Osteoblast (primary cell): ENCODE data around the gene MIGA2. TPM values are rescaled to one million over a fixed set of nuclear protein-coding genes. Genes with fewer than 3 reads are reported as not detected.
A peak's percentile ranks its signal among the peaks of the same experiment; 100 is the strongest.

Experiments
- DNase-seq: peaks from one replicate; pipeline ENCODE4 v3.0.0; 2011; ENCODE audit warnings: low spot score, mixed read lengths; ENCODE audit not compliant: insufficient read length; ENCODE audit errors: missing footprints
- H2AFZ ChIP-seq: 2 replicates; pipeline ENCODE4 v1.6.0; 2011; ENCODE audit warnings: mild to moderate bottlenecking, low read length
- H3K27ac ChIP-seq: 2 replicates; pipeline ENCODE4 v1.5.1; 2011; ENCODE audit warnings: mild to moderate bottlenecking, low read depth, low read length, moderate library complexity
- H3K27me3 ChIP-seq: 2 replicates; pipeline ENCODE4 v1.6.0; 2012; ENCODE audit warnings: mild to moderate bottlenecking, control low read depth, inconsistent platforms, low read length, moderate library complexity; ENCODE audit not compliant: insufficient read depth
- H3K36me3 ChIP-seq: 2 replicates; pipeline ENCODE4 v1.5.1; 2011; ENCODE audit warnings: mild to moderate bottlenecking, low read length, control low read depth, moderate library complexity; ENCODE audit not compliant: insufficient read depth
- H3K4me1 ChIP-seq: 2 replicates; pipeline ENCODE4 v1.5.1; 2011; ENCODE audit warnings: mild to moderate bottlenecking, low read length, control low read depth, moderate library complexity; ENCODE audit not compliant: insufficient read depth
- H3K4me2 ChIP-seq: 2 replicates; pipeline ENCODE4 v1.6.0; 2011; ENCODE audit warnings: mild to moderate bottlenecking, low read length; ENCODE audit not compliant: insufficient read depth
- H3K4me3 ChIP-seq: fragments of 200-600 bp; sonication (generic); 3 replicates; pipeline ENCODE4 v1.5.1; 2012; ENCODE audit warnings: mild to moderate bottlenecking, low read length, inconsistent platforms; ENCODE audit not compliant: insufficient read depth
- H3K79me2 ChIP-seq: 2 replicates; pipeline ENCODE4 v1.6.0; 2012; ENCODE audit warnings: mild to moderate bottlenecking, low read length, control low read depth, inconsistent platforms; ENCODE audit not compliant: insufficient read depth
- H3K9me3 ChIP-seq: 2 replicates; pipeline ENCODE4 v1.5.1; 2011; ENCODE audit warnings: low read depth, low read length, control low read depth
- H4K20me1 ChIP-seq: 2 replicates; pipeline ENCODE4 v1.6.0; 2012; ENCODE audit warnings: mild to moderate bottlenecking, low read length, control low read depth; ENCODE audit not compliant: insufficient read depth
- total RNA-seq: library from RNA; depleted of rRNA; stranded (reverse); fragments of >200 nt; gene quantifications from 2 replicates; pipeline ENCODE4 v1.2.3, GENCODE V29; 2012
- TF ChIP-seq, protein P1 (sequence below): IDR thresholded peaks from 2 replicates; pipeline ENCODE4 v1.5.1; 2011; ENCODE audit warnings: mild to moderate bottlenecking, low read depth, low read length, moderate library complexity; ENCODE audit errors: extremely low read depth

Gene MIGA2
- total RNA-seq, 1 donor = 22.4 TPM

DNA sequence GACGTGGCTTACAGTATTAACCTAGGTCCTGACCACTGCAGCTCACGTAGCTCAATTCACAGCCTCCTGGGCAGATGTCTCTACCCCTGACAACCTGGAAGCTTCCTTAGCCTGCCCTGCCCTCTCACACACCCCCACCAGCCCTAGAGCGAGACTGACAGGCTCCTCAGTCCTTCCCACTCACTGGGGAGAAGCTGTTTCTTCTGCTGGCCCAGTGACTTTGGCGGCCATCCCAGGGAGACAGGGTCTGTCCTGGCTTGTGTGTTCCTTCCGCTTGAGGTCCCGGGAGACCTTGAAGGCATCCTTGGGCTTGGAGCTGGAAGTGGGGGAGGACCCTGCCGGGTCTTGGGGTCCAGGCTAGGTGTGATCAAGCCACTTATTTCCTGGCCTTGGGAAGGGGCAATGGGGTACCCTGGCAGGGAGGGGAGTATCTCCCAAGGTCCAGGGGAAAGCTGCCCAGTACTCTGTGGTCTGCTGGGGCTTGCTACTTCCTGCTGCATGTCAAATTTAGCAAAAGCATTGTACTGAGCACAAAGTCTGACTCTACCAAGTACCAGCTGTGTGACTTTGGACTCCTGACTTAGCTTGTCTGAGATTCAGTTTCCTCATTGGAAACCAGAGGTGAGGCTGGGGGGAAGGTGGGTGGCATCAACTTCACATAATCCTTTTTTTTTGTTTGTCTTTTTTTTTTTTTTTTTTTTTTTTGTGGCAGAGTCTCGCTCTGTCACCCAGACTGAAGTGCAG, 1.9 kb downstream of the MIGA2 start:
- Histone ChIP-seq H3K4me3 (peak overlapping the region; percentile 99), H3K9me3 (no peaks in the 10 kb centered on the region), H3K27ac (peak overlapping the region; percentile 66), H3K4me2 (peak overlapping the region; percentile 91), H2AFZ (no peak overlapping the region), H3K36me3 (peaks cover 15% of the 10 kb centered on the region), H3K4me1 (peaks cover 21% of the 10 kb centered on the region), H3K27me3 (no peaks in the 10 kb centered on the region), H3K79me2 (peaks cover 34% of the 10 kb centered on the region), H4K20me1 (peaks cover 20% of the 10 kb centered on the region)
- peak; percentile 74 for DNase-seq
- TF ChIP-seq, protein P1, sequence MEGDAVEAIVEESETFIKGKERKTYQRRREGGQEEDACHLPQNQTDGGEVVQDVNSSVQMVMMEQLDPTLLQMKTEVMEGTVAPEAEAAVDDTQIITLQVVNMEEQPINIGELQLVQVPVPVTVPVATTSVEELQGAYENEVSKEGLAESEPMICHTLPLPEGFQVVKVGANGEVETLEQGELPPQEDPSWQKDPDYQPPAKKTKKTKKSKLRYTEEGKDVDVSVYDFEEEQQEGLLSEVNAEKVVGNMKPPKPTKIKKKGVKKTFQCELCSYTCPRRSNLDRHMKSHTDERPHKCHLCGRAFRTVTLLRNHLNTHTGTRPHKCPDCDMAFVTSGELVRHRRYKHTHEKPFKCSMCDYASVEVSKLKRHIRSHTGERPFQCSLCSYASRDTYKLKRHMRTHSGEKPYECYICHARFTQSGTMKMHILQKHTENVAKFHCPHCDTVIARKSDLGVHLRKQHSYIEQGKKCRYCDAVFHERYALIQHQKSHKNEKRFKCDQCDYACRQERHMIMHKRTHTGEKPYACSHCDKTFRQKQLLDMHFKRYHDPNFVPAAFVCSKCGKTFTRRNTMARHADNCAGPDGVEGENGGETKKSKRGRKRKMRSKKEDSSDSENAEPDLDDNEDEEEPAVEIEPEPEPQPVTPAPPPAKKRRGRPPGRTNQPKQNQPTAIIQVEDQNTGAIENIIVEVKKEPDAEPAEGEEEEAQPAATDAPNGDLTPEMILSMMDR = no peak

DNA sequence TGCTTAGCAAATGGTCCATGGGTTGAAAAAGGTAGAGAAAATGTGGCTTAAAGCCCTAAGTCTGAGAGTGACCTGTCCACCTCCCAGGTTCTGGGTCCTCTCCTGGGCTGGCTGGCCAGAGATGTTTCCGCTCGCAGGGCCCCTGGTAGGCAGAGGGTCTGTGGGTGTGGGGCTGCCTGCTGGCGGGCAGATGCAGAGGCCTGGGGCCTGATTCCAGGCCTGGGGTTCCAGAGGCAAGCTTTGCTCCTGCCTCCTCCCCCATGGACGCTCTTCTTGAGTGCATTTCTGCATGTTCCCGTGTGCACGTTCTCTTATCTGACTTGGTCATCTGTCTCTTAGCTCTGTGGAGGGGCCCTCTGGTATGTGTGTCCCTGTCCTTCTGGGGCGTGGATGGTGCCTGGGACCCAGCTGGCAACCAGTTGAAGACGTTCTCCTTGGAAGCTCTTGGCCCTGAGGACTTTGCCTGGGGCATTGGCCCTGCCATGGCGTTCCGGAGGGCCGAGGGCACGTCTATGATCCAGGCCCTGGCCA, 3.8 kb downstream of the MIGA2 start:
- H3K27me3 ChIP-seq = no peaks in the 10 kb centered on the region
- no peak overlapping the region for H3K27ac ChIP-seq
- H3K4me1 ChIP-seq = peaks cover 21% of the 10 kb centered on the region
- H3K79me2 ChIP-seq = peaks cover 34% of the 10 kb centered on the region
- H3K4me3 ChIP-seq = no peak overlapping the region
- DNase-seq = peak; percentile 35
- H4K20me1 ChIP-seq = peaks cover 20% of the 10 kb centered on the region
- TF ChIP-seq, protein P1 = no peak
- H3K4me2 ChIP-seq = no peak overlapping the region
- no peaks in the 10 kb centered on the region for H3K9me3 ChIP-seq
- H3K36me3 ChIP-seq = peaks cover 15% of the 10 kb centered on the region
- no peak overlapping the region for H2AFZ ChIP-seq

DNA sequence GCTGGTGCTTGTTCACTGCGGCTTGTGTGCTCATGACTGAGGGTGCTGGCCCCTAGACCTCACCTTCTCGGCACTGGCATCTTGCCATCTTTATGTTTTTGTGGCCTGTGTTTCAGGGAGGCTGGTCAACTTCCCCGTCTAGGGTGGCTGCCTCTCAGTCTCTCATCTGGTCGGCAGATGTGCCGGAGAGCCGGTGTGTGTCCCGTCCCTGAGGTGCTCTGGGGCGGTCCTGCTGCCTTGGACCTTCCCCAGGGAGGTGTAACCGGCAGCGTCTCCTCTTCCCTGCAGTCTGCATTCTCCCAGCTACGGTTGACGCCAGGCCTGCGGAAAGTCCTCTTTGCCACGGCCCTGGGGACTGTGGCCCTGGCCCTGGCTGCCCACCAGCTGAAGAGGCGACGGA, 5.6 kb downstream of the MIGA2 start:
- Histone ChIP-seq H3K9me3 (no peaks in the 10 kb centered on the region), H3K4me1 (peaks cover 15% of the 10 kb centered on the region), H3K4me2 (no peak overlapping the region), H3K4me3 (no peak overlapping the region), H3K27ac (no peak overlapping the region), H2AFZ (no peak overlapping the region), H3K36me3 (peaks cover 18% of the 10 kb centered on the region), H3K79me2 (peaks cover 29% of the 10 kb centered on the region), H4K20me1 (peaks cover 18% of the 10 kb centered on the region), H3K27me3 (no peaks in the 10 kb centered on the region)
- TF ChIP-seq, protein P1 = no peak
- DNase-seq = peak; percentile 21

DNA sequence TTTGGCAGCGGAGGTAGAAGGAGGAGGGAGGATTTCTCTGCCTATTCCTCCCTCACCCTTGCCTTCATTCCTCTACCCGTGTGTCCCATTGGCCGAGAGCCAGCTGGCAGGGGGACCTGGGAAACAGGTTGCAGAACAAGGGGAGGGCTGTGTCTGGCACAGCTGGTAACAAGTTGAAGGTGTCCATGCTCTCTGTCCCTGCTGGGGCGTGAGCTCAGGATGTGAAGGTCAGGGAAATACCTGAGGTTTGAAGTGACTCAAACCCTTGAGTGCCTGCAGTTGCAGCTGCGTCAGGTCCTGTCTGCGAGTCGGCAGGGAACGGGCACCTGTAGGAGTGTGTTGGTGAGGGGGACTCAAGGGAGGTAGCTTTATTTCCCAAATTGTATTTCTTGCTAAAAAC, 16.2 kb downstream of the MIGA2 start:
- no peaks in the 10 kb centered on the region for H3K79me2 ChIP-seq
- H3K27ac ChIP-seq = no peak overlapping the region
- H3K27me3 ChIP-seq = no peaks in the 10 kb centered on the region
- H3K36me3 ChIP-seq = peaks cover 26% of the 10 kb centered on the region
- no peak overlapping the region for H3K4me2 ChIP-seq
- H3K4me3 ChIP-seq = no peak overlapping the region
- no peaks in the 10 kb centered on the region for H3K9me3 ChIP-seq
- DNase-seq = peak; percentile 39
- H3K4me1 ChIP-seq = no peaks in the 10 kb centered on the region
- H2AFZ ChIP-seq = no peak overlapping the region
- TF ChIP-seq, protein P1 = no peak
- no peaks in the 10 kb centered on the region for H4K20me1 ChIP-seq
